HG03442 (cell line): Measurements from ENCODE around the gene SAP30BP.

Experiments used
- ATAC-seq: cut with Tn5 transposase; IDR thresholded peaks from one replicate; pipeline ENCODE4 v1.9.1; 2021; ENCODE audit warnings: mild to moderate bottlenecking, moderate library complexity; ENCODE audit not compliant: unreplicated experiment

The SAP30BP gene

DNA sequence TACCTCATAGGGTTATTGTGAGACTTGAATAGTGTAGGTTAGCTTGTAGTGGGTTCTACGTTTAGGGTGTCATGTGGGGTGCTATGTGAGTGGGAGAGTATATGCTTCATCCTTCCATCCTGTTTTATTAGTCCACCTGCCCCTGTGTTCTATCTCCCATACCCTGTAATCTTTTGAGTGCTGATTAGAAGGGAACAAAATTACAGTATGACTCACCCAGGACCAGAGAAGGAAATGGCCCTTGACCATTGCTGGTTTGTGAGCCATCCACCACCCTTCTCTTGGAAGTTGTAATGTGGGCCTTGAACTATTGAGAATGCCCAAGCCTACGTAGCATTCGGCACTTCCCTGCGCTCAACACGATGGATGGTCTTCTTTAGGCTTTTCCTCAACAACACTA lies 17.1 kb downstream of the SAP30BP start:
- no peak for ATAC-seq

DNA sequence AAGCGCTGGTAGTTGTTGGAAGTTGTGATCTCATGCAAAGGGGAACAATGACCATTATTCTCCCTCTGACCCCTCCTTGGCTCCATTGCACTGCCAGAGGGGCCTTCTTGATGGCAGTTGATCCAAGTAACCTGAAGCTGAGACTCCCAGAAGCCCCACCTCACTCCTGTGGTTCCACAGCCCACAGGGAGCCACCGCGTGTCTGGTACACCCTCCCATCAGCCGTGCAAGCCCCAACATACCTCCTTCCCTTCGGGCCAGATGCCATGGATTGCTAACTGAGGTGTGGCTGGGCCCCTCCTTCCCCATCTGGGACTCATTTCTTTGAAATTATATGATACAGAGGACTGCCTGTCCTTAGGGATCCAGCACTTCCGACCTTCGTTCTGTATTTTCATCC lies 17.8 kb downstream of the SAP30BP start:
- ATAC-seq = no peak

DNA sequence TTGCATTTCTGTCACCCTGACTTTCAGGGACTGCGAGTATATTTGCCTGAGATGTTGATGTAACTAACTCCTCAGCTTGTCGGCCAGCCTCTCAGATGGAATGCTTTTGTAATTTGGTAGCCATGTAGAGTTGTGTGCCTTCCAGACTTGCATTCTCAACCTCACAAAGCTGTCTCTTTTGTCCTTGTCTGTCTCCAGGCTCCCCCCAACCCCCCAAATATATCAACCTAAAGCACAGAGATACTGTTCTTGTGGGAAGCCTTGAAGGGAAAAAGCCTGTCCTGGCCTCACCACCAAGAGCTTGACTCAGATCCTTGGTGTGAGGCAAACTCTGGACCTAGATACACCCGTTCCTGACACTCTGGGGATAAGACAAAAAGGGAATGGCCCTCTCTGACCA lies 18.4 kb downstream of the SAP30BP start:
- ATAC-seq = no peak

DNA sequence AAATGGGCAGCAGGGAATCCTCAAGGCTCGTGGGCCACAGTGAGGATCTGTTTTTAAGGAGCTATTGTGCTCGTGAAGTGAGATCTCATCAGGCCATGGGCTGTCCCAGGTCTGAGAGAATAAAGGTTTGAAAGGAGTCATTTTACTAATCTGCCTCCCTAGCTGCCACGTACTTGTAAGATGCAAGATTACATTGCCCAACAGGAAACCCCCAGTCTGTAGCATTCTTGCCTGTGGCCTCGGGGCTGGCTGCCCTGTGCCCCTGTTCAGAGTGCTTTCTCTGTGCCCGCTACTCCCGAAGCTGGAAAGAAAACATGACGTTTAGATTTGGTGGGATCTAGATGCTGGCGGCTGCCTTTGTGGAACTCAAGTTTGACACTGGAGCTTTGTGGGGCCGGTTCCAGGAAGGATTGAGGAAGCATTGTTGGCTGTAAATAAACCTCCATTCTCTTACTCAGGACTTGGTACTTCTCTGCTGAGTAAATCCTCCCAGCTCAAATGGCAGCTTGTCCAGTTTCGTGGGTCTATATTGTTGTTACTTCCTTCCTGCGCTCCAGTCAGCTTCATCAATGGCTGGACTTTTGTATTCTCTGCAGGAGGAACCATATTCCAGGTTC lies 21.2 kb downstream of the SAP30BP start:
- ATAC-seq = no peak

DNA sequence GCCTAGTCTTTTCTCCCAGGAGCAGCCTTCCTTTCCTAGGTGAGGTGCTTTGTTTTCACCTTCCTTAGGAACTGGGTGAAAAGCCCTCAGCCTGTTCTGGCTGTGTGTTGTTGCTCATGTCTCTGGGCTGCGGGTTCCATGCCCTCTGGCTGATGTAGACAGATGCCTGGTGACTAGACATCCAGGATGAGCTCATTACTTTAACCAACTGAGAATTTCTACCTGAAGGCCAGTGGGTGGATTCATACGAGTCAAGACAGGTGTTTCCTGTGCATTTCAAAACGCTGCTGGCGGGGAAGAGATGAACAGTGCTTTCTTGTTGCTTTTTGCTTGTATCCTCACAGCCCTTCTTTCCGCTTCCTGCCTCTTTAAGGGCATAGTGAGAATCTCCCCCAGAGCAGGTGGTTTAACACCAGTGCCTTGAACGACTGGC lies 22.3 kb downstream of the SAP30BP start:
- ATAC-seq = no peak

DNA sequence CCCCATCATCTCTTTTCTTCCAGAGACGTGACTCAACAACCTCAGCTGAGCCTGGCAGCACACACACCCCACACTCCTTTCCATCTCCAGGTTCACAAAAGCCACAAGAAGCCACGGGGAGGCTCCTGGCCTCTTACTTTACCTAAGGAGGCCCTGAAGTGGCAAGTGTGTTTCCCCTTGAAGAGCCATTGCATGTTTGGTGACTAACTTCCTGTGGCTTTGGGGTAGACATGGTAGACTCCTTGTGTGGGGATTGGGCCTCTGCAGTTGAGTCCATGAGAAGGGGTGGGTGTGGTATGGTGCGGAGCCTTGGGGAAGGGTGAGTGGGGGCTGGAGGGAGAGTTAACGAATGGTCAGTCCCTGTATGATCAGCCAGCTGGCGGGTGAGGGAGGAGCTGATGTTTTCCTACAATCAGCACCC lies 24.2 kb downstream of the SAP30BP start:
- no peak for ATAC-seq

DNA sequence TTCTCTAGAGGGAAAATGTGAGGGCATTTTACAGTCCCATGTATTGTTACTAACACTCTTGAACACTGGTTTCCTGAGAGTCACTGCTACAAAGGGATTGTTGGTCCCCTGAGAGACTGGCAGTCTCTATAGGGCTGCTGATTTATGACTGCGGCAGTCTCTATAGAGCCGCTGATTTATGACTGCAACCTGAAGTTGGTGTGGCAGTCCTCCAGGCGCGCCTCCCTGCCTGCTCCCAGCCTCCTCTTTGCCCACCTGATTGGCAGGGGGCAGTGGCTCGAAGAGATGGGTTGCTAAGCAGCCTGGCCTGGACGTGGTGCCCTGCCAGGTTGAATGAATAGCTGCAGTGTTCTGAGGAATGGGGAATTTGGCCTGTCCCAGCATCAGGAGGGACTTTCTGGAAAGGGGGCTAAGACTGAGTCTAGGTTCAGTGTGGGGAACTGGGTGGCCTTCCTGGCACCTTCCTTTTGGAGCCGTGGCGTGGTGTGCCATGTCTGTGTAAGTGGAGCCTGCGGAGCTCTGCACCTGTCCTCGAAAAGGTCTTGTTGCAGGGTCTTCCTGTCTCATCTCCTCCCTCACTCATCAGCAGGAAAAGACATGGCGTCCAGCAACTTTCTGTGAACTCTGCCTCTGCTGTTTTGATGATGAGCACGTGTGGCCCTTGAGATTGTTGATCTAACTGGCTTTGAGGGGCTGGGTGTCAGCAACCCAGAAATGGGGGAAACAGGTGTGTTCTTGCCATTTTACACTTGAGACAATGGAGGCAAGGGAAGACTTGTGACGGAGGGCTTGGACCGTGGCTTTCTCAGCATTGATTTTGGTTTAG lies 24.9 kb downstream of the SAP30BP start:
- ATAC-seq = no peak

DNA sequence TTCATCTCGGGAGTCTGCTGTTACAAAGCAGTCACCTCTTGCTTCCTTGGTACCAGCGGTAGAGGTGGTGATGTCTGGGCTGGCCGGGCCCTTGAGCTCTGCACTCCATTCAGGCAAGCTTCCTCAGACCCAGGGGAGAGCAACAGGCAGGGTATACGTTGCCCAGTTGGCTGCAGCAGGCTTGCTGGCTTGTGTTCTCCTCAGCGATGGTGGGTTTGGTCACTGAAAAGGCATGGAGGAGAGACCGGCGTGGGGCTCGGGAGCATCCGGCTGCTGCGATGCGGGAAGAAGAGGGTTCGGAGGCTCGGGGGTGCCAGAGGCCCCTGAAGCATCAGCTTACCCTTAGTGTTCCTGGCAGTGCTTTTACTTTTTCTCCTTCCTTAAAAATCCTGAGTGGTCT lies 25.8 kb downstream of the SAP30BP start:
- ATAC-seq = no peak

DNA sequence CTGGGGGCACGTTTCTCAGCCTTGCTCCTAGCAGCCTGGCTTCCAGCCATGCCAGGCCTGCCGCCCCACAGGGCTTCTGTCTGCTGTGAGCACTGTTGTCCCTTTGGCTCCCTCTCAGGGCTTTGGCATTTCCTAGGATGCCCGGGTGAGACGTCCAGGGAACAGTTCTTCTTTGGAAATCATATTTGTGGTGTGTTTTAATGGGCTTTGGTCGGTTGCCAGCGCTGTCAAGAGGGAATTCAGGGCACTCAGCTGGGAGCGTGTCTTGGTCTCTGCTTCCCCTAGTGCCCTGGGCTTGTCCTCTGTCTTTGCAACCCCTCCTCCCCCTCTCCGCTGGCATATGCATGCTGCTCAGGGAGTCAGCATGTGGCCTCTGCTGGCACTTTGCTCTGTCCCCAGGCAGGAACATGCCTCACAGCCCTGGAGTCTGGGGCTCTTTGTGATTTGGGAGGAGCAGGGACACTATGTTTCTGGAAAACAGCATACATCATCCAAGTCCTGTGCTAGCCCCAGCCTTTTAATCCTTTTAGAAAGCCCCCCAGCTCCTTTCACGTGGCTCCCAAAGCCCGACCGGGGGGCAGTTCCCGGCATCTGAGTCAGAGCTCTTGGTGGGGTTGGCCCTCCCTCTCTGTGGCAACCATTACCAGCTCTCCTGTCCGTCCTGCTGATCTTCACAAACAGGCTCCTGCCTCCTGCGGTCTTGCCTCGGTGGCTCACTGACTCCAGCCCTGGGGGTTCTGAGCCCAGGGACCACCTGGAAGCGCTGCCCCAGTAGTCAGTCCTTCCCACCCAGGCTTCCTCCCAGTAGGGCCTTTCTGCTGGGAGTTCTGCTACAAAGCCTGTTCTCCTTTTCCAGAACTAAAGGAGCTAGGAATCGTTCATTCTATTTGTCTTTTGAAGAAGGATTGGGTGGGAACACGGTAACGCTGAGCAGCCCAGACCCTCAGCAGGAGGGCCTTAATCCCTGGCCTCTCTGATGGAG lies 26.7 kb downstream of the SAP30BP start:
- no peak for ATAC-seq

DNA sequence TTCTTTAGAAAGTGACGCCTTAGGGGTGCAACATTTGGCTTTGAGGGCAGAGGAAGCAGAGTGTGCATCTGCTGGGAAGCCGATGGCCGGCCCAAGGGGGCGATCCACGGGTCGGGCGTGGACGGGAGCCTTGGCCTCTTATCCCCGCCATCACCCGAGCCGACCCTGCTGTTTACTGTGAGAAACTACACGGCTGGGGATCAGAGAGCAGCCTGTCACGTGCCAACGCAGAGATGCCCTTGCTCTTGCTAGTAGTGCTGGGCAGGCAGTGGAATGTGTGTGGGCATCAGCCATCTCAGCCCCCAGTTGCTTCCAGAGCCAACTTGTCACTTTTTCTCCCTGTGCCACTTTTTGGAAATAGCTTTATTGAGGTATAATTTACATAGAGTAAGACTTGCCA lies 27.4 kb downstream of the SAP30BP start:
- ATAC-seq = no peak

DNA sequence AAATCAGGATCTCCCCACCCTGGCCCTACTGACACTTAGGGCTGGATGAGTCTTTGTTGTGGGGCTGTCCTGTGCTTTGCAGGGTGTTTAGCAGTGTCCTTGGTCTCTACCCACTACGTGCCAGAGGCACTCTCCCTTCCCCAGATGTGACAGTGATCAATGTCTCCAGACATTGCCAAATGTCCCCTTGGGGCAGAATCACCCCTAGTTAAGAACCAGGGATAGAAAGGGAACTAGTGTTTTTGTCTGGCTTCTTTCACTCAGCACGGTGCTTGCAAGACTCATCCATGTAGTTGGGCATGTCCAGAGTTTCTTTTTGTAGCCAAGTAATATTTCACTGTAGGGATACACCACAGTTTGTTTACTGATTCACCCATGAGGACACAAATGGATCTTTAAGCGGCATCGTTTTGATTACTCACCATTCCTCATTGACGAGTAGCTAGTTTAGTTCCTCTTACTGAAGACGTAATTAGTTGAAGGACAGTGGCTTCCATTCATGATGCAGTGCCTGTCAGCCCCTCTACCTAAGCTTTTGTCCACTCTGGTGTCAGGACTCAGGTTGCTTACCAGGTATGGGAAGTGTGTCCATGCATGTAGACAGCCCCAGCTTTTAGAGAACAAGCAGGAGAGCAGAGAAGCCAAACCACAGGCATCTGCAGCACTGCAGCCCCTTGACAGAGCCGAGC lies 28.1 kb downstream of the SAP30BP start:
- no peak for ATAC-seq

DNA sequence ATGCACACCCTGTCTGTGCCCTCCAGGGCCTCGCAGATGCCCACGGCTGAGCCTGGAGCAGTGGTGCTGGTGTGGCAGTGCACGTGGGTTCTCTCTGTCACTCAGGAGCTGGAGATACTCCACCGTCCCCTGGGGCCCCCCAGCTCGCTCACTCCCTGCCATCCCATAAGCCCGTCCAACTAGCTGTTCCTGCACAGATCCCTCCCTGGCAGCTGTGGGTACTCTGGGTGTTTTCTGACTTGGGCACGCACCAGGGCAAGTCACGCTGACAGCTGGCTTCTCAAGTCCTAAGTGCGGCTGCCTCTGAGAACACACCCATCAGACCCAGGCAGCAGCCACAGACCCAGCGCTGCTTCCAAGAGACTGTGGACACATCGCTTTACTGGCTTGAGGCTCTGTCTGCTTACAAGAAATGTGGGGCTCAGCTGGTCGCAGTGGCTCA lies 28.7 kb downstream of the SAP30BP start:
- no peak for ATAC-seq

DNA sequence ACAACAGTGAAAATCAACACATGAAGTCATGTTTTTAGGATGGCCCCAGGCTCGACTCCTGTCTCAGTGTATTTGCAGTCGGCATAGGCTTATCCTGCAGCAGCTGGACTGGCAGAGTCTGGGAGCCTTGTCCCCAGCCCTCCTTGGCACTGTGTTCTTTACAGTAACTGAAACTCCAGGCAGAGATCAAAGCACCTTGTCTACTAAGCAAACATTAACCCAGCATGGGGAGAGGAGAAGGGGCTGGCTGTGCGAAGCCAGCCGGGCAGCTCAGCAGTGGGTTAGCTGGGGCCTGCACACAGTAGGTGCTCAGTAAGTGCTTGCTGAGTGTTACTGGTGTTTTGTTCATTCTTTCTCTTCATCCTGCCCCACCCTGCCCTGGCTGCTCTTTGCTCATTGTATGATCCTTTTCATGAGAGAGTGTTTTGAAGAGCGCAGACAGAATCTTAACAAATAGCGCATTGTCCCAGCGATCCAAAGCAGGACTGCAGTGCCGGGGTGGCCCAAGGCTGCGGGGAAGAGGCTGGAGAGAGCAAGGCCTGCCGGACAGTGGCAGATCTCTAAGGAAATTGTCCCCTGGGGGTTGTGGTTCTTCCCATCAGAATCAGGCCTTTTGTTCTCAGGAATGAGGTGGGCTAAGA lies 30.6 kb downstream of the SAP30BP start:
- ATAC-seq = no peak

DNA sequence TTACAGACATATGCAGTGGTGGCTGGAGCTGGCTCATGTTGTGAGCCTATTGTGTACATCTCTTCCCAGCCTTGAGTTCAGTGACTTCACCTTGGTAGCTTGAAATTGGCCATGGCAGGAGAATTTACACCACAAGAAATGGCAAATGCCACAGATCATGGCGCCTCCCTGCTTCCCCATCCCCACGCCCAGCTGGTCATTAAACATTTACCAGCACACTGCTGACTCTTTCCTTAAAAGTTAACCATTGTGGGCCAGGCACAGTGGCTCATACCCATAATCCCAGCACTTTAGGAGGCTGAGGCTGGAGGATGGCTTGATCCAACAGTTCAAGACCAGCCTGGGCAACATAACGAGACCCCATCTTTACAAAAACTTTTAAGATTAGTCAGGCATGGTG lies 31.5 kb downstream of the SAP30BP start:
- no peak for ATAC-seq

DNA sequence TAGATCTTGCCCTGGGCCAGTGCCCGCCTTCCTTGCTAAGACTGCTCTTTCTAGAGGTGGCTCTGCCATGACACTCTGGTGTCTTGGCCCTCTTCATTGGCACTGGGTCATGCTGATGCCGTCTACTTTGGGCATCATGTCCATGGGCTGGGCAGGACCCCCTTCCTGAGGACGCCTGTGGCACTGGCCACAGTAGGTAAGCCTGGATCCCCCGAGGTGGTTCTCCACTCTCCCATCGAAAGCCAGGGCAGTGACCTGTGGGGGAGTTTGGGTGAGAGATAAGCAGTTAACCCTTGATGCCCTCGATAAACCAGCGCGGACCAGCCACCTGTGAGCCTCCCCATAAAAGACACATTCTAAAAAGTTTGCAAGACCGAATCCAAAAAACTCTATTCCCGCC lies 34.1 kb downstream of the SAP30BP start:
- ATAC-seq = no peak

DNA sequence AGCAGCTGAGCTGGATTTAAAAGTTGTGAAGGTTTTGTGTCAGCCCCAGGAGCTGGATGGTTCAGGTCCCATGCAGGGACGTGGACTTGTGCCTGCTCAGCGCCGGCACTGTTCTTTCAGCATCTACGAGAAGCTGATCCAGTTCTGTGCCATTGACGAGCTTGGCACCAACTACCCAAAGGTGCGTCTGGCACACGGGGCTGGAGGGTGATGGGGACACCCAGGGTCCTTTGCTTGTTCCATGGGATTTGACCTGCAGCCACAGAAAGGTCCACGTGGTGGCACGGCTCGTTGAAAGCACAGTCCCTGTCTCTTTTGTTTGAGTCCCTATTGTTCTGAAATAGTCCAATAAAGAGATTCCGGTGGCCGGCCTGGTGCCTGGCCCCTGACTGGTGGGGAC lies 36.1 kb downstream of the SAP30BP start:
- no peak for ATAC-seq

DNA sequence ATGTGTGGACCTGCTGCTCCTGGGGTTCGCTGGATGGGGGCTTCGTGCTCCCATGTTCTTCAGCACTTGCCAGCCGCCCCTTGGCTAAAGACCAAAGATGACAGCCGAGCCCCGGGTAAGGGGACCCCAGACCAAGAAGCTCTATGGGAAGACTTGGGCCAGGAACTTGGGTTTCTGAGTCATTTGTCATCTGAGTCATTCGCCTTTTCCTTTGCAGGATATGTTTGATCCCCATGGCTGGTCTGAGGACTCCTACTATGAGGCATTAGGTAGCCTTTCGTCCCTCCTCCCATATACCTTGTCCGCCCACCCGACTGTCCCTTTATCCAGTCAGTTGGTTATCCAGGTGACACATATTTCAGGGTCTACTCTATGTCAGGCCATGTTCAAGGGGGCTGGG lies 36.5 kb downstream of the SAP30BP start:
- ATAC-seq = no peak

DNA sequence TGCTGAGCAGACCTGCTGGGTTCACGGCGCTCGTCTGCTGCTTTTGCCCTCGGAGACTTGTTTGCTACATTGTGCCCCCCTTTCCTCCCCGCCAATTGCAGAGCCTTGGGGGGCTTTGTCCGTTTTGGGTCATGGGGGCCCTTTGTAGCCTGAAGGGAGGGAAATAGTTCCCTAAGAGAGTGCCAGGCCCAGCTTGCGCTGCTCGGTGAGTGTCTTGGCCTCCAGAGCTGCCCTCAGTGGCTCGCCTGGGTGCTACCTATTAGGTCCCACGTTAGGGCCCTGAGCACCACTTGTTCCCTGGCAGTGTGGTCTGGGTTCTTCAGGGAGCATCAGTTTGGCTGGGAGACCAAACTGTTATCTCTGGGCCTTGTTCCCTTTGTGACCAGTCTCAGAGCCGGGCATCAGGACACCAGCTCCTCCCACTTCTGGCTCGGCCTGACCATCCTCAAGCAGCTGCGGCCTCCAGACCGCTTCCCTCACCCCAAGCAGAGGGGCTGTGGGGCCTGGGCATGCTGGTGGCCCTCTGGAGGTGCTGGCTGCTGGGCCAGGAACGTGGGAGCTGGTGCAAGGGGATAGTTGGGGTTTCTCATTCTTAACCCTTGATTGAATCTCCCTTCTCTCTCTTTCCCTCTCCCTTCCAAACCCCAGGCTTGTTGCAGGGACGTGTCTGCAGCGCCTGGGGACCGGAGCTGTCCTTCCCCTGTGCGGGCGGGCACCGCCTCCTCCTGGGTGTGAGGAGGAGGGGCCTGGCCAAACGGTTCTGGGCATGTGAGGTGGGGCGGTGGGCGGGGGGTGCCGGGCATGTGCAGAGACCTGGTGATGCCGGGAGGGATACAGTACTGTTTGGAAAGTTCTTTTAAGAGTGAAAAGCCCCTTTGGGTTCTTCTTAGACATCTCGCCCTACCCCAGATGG lies 38.1 kb downstream of the SAP30BP start:
- no peak for ATAC-seq

DNA sequence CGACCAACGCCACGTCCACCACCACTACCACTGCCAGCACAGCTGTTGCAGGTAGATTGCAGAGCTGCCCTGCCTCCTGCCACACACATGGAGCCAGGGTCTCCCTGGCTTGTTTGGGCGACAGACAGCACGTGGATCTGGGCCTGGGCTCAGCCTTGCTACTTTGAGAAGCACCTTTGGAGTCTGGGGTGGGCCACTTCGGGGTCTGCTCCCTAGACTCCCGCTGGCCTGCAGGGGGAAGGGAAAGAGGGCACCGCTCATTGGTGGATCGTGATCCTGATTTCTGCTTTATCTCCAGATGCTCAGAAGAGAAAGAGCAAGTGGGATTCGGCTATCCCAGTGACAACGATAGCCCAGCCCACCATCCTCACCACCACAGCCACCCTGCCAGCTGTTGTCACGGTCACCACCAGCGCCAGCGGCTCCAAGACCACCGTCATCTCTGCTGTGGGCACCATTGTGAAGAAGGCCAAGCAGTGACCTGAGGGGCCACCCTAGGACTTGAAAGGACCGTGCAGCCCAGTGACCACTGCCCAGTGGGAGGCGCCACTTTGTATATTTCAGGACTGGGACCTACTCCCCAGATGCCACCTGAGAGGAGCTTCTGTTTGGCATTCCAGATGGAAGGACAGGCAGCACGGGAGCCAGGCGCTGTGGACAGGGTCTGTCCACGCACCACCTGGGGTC lies 39.0 kb downstream of the SAP30BP start:
- ATAC-seq = no peak
